Right cardiac atrium (tissue), 5 donors: Measurements from ENCODE around the gene AMIGO1. TPM values are rescaled to one million over a fixed set of nuclear protein-coding genes. Genes with fewer than 3 reads are reported as not detected.

Experiments
- ATAC-seq, 2 donors: fragments of 200-7000 bp; cut with Tn5 transposase; one replicate each; pipeline versions ENCODE4 v1.8.0 to v1.9.1; 2020; ENCODE audit warnings: moderate library complexity in 2 of 2, mild to moderate bottlenecking in 1 of 2
- DNase-seq, 3 donors: peaks; one replicate each; pipeline ENCODE4 v3.0.0-alpha.2; 2020
- H3K27ac ChIP-seq: one replicate; pipeline ENCODE4 v1.5.1; 2013; ENCODE audit warnings: mild to moderate bottlenecking, low read length, control low read depth, moderate library complexity
- H3K27me3 ChIP-seq: one replicate; pipeline ENCODE4 v1.6.1; 2013; ENCODE audit not compliant: control insufficient read depth, insufficient read depth
- H3K4me1 ChIP-seq: one replicate; pipeline ENCODE4 v1.6.1; 2013; ENCODE audit warnings: low read length; ENCODE audit not compliant: control insufficient read depth, insufficient read depth
- H3K4me3 ChIP-seq: one replicate; pipeline ENCODE4 v1.5.1; 2013; ENCODE audit warnings: low read length, control low read depth
- H3K9me3 ChIP-seq: one replicate; pipeline ENCODE4 v1.6.1; 2013; ENCODE audit warnings: low read length; ENCODE audit not compliant: control insufficient read depth
- WGBS: extraction: QIAGEN DNeasy Blood & Tissue Kit; methylation state at CpG from one replicate; pipeline ENCODE4 v1.1.7; 2013; 5-methylcytosine and 5-hydroxymethylcytosine counted together
- intact Hi-C, 4 donors: fragments of 100-400 bp; cut with DNase I; formaldehyde crosslinking; loops; one replicate each; pipeline versions ENCODE4 v1.11.0 to v1.14.0; 2022 to 2023
- polyA plus RNA-seq: library from polyadenylated mRNA; stranded (reverse); fragments of 200-250 nt; gene quantifications from one replicate; pipeline ENCODE4 v1.2.3, GENCODE V29; 2013
- total RNA-seq, 4 donors: library from RNA; stranded (reverse); fragmentation: NEBNext Ultra II Directional; extraction: Animal tissue kit (Norgen Biotek cat#: 25700); gene quantifications; one replicate each; pipeline ENCODE4 v1.2.1, GENCODE V29; 2021
- donor health status: healthy with polysubstance abuse.
- donor health status: DM: no; HTN: yes; CAD: no.
- donor health status: DM: no; HTN: no; CAD: no.
- donor health status: DM: no; HTN: yes; CAD: no; lungs with severe emphysema.
- donor health status: DM: yes; HTN: yes; CAD: no.

The AMIGO1 gene
- total and polyA plus RNA-seq, 5 donors, result 5.3 to 14.2 (median 12.2) TPM

DNA sequence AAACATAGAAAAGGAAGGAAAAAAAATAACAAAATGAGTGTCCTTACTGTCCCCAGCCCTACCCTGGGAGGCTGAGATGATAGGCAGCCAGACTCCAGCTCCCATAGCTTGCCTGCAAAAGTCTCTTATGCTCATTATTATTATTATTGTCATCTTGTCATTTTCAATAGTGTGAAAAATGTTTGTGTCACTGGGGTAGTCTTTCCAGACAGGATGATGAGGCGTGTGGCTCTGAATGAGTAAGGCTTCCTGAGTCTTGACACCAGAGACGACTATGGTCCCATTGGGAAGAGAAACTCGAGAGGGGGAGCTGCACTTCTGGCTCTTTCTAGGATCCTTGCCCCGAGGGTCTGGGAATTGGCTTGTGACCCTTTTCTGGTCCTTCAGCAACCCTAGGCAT, 16.7 kb downstream of the AMIGO1 start:
- WGBS, result 65% methylated on average over 4 of the region's 4 CpGs
- H3K9me3 ChIP-seq, result no peaks in the 10 kb centered on the region
- H3K4me3 ChIP-seq, result no peak overlapping the region
- H3K27ac ChIP-seq, result no peak overlapping the region
- no peaks in the 10 kb centered on the region for H3K27me3 ChIP-seq
- ATAC-seq (no peak), DNase-seq (no peak)
- H3K4me1 ChIP-seq, result peaks cover 4% of the 10 kb centered on the region
- intact Hi-C loops, result loop anchor here in 1 of 4 donors (5.0 kb wide), 1 partner anchor 40 kb away; no protein-coding TSS in a partner anchor

DNA sequence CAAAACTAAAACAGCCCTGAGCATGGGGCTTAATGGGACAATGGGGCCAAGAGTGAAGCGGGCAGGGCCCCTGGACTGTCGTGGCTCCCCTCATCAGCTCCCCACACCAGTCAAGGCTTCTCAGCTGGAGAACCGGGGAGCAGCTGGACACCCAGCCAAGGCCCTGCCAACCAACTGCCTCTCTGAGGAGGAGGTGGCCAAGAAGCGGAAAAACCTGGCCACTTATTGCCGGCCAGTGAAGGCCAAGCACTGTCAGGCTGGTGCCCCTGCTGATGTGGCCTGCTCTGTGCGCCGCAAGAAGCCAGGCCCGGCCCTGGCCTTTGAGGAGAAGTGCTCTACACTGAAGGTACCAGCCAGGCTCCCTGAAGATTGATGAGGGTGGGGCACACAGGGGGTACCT, 18.2 kb downstream of the AMIGO1 start:
- no peak overlapping the region for H3K4me3 ChIP-seq
- H3K27ac ChIP-seq, result no peak overlapping the region
- intact Hi-C loops, result loop anchor here (2.0 to 5.0 kb wide), 2 partner anchors 41 kb away; no protein-coding TSS in a partner anchor
- H3K9me3 ChIP-seq, result no peaks in the 10 kb centered on the region
- 91% methylated on average over 8 of the region's 8 CpGs for WGBS
- DNase-seq (peak in 1 of 3 donors; percentile 50), ATAC-seq (no peak)
- H3K4me1 ChIP-seq, result peaks cover 4% of the 10 kb centered on the region
- no peaks in the 10 kb centered on the region for H3K27me3 ChIP-seq

DNA sequence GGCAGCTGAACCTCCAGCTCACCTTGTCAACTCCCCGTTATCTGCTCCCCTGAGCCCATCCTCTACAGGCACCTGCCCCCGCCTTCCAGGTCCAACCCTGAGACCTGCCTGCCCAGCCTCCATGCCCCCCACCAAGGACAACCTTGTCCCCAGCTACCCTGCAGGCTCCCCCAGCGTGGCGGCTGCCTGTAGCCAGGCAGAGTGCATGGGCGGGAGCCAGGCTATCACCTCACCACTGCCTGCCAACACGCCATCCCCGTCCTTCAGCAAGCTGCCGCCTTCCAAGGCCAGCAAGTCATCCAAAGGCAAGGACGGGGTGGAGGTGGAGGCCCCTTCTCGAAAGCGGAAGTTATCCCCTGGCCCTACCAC, 18.6 kb downstream of the AMIGO1 start:
- 81% methylated on average over 11 of the region's 11 CpGs for WGBS
- ATAC-seq (no peak), DNase-seq (peak in 1 of 3 donors; percentile 55)
- Histone ChIP-seq H3K4me1 (peaks cover 4% of the 10 kb centered on the region), H3K4me3 (no peak overlapping the region), H3K27ac (no peak overlapping the region), H3K9me3 (no peaks in the 10 kb centered on the region), H3K27me3 (no peaks in the 10 kb centered on the region)
- intact Hi-C loops, result loop anchor here (2.0 to 5.0 kb wide), 2 partner anchors 41 to 42 kb away; no protein-coding TSS in a partner anchor

DNA sequence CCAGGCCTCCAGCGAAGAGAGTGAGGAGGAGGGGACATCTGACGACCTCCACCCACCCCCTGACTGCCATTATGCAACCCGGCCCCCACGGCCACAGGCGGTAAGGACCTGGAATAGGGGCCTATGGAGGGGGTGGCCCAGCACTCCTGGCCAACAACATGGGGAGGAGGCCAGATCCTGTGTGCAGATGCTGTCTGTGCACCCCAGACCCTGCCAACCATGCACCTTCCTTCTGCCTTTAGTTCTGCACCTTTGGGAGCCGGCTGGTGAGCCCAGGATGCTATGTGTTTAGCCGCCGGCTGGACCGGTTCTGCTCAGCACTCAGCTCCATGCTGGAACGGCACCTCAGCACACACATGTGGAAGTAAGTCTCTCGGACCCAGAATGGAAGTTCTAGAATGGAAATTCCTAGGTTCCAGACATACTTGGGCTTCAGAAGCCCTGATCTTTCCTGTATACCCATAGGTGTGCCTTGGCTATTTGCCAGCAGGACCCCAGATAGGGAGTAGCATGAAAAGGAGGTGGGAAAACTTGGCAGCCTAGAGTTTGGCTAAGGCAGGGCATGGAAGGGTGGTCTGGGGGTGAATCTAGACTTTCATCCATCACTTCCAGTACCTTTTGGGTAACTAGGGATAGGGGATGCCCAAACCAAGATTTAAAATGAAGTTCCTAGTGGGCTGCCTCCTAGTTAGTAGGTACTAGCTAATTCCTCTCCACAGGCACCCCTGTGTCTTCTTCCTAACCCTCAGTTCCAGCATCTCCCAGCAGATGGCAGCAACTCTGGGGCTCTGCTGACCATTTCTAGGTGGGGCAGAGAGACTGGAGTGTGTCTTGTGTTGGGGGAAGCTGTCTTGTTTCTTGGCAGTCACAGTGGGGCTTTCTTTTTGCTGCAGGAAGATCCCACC, 19.2 kb downstream of the AMIGO1 start:
- peak; percentile 58 to 84 (median 81) for DNase-seq
- 91% methylated on average over 11 of the region's 11 CpGs for WGBS

DNA sequence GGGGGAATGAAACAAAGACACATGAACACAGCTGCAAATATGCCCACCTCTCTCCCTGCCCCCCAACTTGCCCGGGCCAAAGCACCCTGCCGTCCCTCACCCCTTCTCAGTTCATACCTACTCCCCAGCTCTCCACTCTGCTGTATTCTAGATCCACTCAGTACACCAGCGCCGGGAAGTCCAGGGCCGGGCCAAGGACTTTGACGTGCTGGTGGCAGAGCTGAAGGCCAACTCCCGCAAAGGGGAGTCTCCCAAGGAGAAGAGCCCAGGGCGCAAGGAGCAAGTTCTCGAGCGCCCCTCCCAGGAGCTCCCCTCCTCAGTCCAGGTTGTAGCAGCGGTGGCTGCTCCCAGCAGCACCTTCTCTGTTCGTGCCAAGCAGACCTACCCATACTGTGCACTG, 20.8 kb downstream of the AMIGO1 start:
- intact Hi-C loops, result no loop called here
- H3K4me1 ChIP-seq, result peaks cover 9% of the 10 kb centered on the region
- H3K9me3 ChIP-seq, result no peaks in the 10 kb centered on the region
- no peak overlapping the region for H3K27ac ChIP-seq
- ATAC-seq (no peak), DNase-seq (no peak)
- 91% methylated on average over 12 of the region's 12 CpGs for WGBS
- H3K27me3 ChIP-seq, result no peaks in the 10 kb centered on the region
- H3K4me3 ChIP-seq, result no peak overlapping the region

More for the DNA sequence above, 19.2 kb downstream of the AMIGO1 start:
- Histone ChIP-seq H3K4me1 (peaks cover 4% of the 10 kb centered on the region), H3K27me3 (no peaks in the 10 kb centered on the region), H3K4me3 (no peak overlapping the region), H3K9me3 (no peaks in the 10 kb centered on the region), H3K27ac (no peak overlapping the region)
- intact Hi-C loops, result loop anchor here (2.0 to 5.0 kb wide), 2 partner anchors 42 to 43 kb away; no protein-coding TSS in a partner anchor
- ATAC-seq, result peak in 1 of 2 donors; percentile 37

DNA sequence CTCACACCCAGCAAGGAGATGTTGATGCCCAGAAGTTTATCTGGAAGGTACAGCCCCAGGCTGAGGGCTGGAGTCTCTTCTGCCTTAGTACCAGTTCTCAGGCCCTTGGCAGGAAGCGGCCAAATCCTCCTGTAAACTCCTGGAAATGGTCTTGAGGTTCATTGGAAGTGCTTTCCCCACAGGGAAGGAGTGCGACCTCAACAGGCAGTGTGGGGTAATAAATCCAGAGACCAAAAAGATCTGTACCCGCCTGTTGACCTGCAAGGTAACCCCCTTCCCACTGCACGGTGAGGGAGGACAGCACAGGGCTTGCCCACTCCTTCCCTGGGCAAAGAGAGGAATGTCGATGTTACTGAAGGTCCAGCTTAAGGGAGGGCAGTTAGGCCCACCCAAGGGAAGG, 21.3 kb downstream of the AMIGO1 start:
- DNase-seq (no peak), ATAC-seq (no peak)
- 82% methylated on average over 5 of the region's 5 CpGs for WGBS
- Histone ChIP-seq H3K4me3 (no peak overlapping the region), H3K9me3 (no peaks in the 10 kb centered on the region), H3K27ac (no peak overlapping the region), H3K4me1 (peaks cover 9% of the 10 kb centered on the region), H3K27me3 (no peaks in the 10 kb centered on the region)
- intact Hi-C loops, result no loop called here

DNA sequence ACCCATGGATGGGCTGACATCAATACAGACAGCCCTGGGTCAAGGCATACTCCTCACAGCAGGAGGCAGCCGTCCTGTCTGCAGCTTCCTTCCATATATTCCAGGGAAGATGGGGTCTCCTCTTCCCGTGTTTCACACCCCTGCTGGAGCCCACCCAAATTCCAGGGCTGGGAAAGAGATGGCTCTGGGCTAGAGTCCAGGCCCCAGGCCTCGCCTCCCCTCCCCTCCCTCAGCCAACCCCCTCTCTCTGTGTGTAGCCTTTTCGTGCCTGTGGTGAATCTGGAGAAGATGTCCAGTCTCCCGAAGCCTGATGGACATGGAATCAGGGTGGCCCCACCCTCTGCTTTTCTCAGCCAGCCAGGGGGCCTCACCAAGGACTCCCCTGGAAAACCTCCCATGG, 22.3 kb downstream of the AMIGO1 start:
- no peak overlapping the region for H3K27ac ChIP-seq
- DNase-seq, result no peak
- no peaks in the 10 kb centered on the region for H3K9me3 ChIP-seq
- no peaks in the 10 kb centered on the region for H3K27me3 ChIP-seq
- no peak overlapping the region for H3K4me3 ChIP-seq
- intact Hi-C loops, result no loop called here
- H3K4me1 ChIP-seq, result peaks cover 9% of the 10 kb centered on the region
- 50% methylated on average over 5 of the region's 5 CpGs for WGBS
- no peak for ATAC-seq

DNA sequence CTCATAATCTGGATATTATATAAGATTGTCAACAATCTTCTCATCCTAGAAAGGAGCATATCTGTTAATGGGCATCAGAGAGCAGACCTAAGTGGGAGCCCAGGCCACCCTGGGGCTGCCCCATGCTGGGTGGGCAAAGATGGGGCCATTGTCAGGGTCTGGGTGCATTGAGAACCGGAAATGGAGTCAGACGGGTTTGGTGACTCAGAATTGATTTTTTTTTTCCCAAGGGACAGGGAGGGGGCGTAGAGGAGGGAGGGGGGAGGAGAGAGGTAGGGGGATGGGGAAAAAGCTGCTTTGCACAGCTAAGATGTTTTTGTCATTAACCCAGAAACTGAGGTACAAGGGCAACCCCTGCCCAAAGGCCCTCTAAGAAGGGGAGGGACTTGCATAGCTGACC, 24.5 kb downstream of the AMIGO1 start:
- no peaks in the 10 kb centered on the region for H3K9me3 ChIP-seq
- ATAC-seq (no peak), DNase-seq (no peak)
- H3K4me3 ChIP-seq, result peak overlapping the region; percentile 91
- no peak overlapping the region for H3K27ac ChIP-seq
- 28% methylated on average over 3 of the region's 3 CpGs for WGBS
- intact Hi-C loops, result no loop called here
- peaks cover 5% of the 10 kb centered on the region for H3K4me1 ChIP-seq
- H3K27me3 ChIP-seq, result no peaks in the 10 kb centered on the region

DNA sequence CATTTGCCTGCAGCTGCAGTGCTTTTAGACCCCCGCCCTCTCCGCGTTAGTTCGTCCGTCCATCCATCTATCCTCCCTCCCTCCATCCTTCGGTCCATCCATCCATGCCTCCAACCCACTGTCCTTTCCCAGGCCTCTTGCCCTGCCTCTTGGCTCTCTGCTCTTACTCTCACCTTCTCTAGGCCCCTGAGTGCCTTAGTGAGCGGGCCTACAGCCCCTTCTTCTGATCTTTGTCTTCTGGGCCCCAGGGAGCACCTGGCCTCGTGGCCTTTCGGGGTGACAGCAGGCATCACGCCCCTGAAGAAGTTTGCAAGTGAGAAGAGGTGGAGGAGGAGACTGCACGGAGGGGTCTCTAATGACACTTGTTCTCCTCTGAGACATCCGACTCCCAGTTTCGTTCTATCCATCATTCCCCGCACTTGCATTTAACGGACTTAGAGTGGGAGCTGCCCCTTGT, 25.0 kb downstream of the AMIGO1 start:
- DNase-seq, result no peak
- intact Hi-C loops, result no loop called here
- H3K4me3 ChIP-seq, result peak overlapping the region; percentile 91
- no peaks in the 10 kb centered on the region for H3K27me3 ChIP-seq
- 28% methylated on average over 15 of the region's 15 CpGs for WGBS
- peak in 1 of 2 donors; percentile 3 for ATAC-seq
- H3K4me1 ChIP-seq, result peaks cover 5% of the 10 kb centered on the region
- no peaks in the 10 kb centered on the region for H3K9me3 ChIP-seq
- no peak overlapping the region for H3K27ac ChIP-seq

DNA sequence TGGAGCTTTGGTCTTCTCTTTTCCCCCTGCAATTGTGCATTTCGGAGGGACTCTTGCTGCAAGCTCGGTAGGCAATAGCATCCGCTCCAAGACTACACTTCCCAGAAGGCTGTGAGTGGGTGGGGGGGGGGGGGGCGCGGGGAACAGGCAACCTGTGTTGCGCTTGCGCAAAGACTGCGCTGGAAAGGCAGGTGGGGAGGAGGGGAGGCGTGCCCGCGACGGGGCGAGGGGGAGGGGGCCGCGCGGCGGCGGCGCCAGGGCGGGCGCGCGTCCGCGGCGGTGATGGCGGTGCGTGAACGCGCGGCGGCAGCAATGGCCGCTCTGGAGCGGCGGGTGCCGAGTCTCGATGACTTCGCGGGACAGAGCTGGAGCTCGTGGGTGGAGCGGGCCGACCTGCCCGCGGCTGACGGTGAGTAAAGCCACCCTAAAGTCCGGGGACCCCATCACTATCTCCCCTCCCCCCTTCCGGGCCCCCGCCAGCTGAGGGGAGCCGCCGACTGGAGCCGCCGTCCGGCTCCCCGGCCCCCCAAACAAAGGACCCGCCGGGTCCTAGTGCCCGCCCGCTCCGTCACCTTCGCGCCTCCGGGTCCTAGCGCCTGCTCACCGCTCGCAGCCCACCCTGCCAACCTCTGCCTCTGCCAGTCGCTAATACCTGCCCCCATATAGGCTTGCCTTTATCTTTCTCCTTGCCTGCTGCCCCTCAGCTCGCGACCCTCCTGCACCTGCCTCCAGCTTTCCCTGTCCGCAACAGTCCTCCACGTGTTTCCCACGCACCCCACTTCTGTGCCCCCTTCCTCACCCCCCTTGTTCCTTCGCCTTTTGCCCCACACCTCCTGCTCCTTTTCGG, 25.6 kb downstream of the AMIGO1 start, which contains the start of gene ATXN7L2:
Gene ATXN7L2, plus strand, starts transcription at position 234 of the 847 bp plus-strand sequence. Its CDS starts 49 bp downstream, at position 283.
- no peaks in the 10 kb centered on the region for H3K27me3 ChIP-seq
- no peaks in the 10 kb centered on the region for H3K9me3 ChIP-seq
- peak; percentile 94 to 97 (median 97) for DNase-seq
- peak; percentile 89 to 93 for ATAC-seq
- peak within 1 kb of the TSS; percentile 95 for H3K27ac ChIP-seq
- intact Hi-C loops, result no loop called here
- H3K4me1 ChIP-seq, result peaks cover 5% of the 10 kb centered on the region
- WGBS, result under 1% methylated on average over 73 of the region's 73 CpGs
- peak within 1 kb of the TSS; percentile 91 for H3K4me3 ChIP-seq
